K562 (cell line): ENCODE measurements around the gene AAR2. TPM values are rescaled to one million over a fixed set of nuclear protein-coding genes. Genes with fewer than 3 reads are reported as not detected.

ENCODE experiments used
- MGA ChIP-seq: fragments of 450-650 bp; IDR thresholded peaks from 2 replicates; pipeline ENCODE4 v1.6.1; 2016; ENCODE audit warnings: mild to moderate bottlenecking, moderate library complexity
- polyA plus RNA-seq, 8 experiments: library from polyadenylated mRNA; depleted of rRNA in 4 of 8; stranded (reverse) in 5 of 8; unstranded in 3 of 8; fragments of >200 nt; fragmentation: Nextera tagmentation in 2 of 8; fragmentation: Illumina TruSeq in 1 of 8; extraction: Ambion mirVana in 2 of 8; extraction: Trizol in 1 of 8; gene quantifications; 2 replicates each; pipeline versions ENCODE4 v1.2.1 to v1.2.3, GENCODE V29; 2011 to 2014; ENCODE audit warnings: inconsistent platforms in 1 of 8, missing spikeins in 1 of 8
- total RNA-seq, 7 experiments: library from RNA; depleted of rRNA in 6 of 7; stranded (reverse); fragments of >200 nt in 6 of 7; fragmentation: Illumina TruSeq in 2 of 7; extraction: Trizol in 2 of 7; gene quantifications; 2 replicates each; pipeline versions ENCODE4 v1.2.1 to v1.2.3, GENCODE V29; 2011 to 2021; ENCODE audit warnings: low replicate concordance in 1 of 7

Gene AAR2
- total and polyA plus RNA-seq, 9 of the 15 experiments (the other 6 are each of a cell fraction or from before 2014, with no cell fraction given) = 6.5 to 36.2 (median 24.7) TPM

GRCh38 chr20:36213362-36213761, 22.9 kb upstream of the AAR2 start (continued):
- no peak for TF ChIP-seq MGA
